Measurements from ENCODE around the gene PNMT. TPM values are rescaled to one million over a fixed set of nuclear protein-coding genes. Genes with fewer than 3 reads are reported as not detected.

PNMT gene
- total and polyA plus RNA-seq, 2 of the 8 experiments (the other 6 are each of a cell fraction or from before 2014, with no cell fraction given), result 5.6 to 10.9 TPM

DNA sequence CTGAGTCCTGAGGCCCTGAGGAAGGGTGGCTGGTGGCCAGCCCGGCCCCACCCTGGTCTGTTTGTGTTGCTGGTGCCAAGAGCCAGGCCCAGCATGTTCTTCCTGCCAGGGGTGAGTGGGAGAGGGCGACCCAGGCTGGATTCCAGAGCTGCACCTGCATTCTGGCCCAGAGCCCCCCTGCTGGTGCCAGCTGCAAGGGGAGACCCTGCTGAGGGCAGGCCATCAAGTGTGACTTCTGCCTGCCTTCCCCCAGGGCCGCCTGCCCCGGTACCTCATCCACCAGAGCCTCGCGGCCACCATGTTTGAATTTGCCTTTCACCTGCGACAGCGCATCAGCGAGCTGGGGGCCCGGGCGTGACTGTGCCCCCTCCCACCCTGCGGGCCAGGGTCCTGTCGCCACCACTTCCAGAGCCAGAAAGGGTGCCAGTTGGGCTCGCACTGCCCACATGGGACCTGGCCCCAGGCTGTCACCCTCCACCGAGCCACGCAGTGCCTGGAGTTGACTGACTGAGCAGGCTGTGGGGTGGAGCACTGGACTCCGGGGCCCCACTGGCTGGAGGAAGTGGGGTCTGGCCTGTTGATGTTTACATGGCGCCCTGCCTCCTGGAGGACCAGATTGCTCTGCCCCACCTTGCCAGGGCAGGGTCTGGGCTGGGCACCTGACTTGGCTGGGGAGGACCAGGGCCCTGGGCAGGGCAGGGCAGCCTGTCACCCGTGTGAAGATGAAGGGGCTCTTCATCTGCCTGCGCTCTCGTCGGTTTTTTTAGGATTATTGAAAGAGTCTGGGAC, 5.5 kb upstream of the PNMT start:
- H3K27ac ChIP-seq (ENCODE audit: low read depth, low read length), result peak overlapping the region; percentile 50; the same call in 1 of the 2 replicates
- no peak overlapping the region for H3K14ac ChIP-seq (ENCODE audit: insufficient read length)
- peak overlapping the region; percentile 36; the same call in 1 of the 2 replicates for H3K18ac ChIP-seq (ENCODE audit: extremely low read depth, low read length)
- no peak for TF ChIP-seq JUND (IDR thresholded peaks at IDR 0.05; ENCODE audit: low read length)
- peak; percentile 92; the same call in 1 of the 2 replicates for TF ChIP-seq TCF12 (IDR thresholded peaks at IDR 0.05; ENCODE audit: low read depth, low read length)
- no peak overlapping the region; the same call in 1 of the 2 replicates for H2BK15ac ChIP-seq (ENCODE audit: low read length)
- DNase-seq (ENCODE audit: low read depth in 1 of 2, low spot score in 2 of 2) (peak in 1 of 2 experiments; percentile 59), FAIRE-seq (no peak)
- H3K4me3 ChIP-seq (ENCODE audit: extremely low read depth in 1 of 4, insufficient read depth in 2 of 4, low read depth in 3 of 4, low read length in 4 of 4), result no peak overlapping the region
- H3K4me2 ChIP-seq (ENCODE audit: insufficient read depth in 1 of 2, low read depth in 2 of 2, low read length in 2 of 2), result peak overlapping the region in 1 of 2 experiments; percentile 22; a peak in 1 of 4 replicates
- H3K9ac ChIP-seq (replicated peaks in 1 of 4; ENCODE audit: extremely low read depth in 1 of 4, low read depth in 3 of 4, low read length in 3 of 4), result no peak overlapping the region
- H2BK12ac ChIP-seq (ENCODE audit: low read depth, low read length), result peak overlapping the region; percentile 64; the same call in 1 of the 2 replicates
- H3K36me3 ChIP-seq (ENCODE audit: control insufficient read depth in 2 of 4, insufficient read depth in 4 of 4, low read length in 3 of 4), result peaks cover 0 to 9% (median 3%) of the 10 kb centered on the region in 4 experiments; a peak in 3 of 8 replicates
- H2BK20ac ChIP-seq (ENCODE audit: low read length), result no peak overlapping the region; the same call in 1 of the 2 replicates
- peaks cover 6% of the 10 kb centered on the region; the same call in 1 of the 2 replicates for H3K23me2 ChIP-seq (ENCODE audit: low read depth, low read length)
- CTCF ChIA-PET (ENCODE audit: partially characterized antibody), result interaction anchor here (0.8 to 52.4 kb wide), 6 partner anchors 10 to 115 kb away, joined by 3 to 1885 read pairs (median 4); partner anchors contain the start of genes PPP1R1B and STARD3
- no peaks in the 10 kb centered on the region for H3K79me2 ChIP-seq (ENCODE audit: control insufficient read depth in 1 of 2, insufficient read depth in 2 of 2, low read length in 2 of 2)
- WGBS, 2 experiments (ENCODE audit: extremely low coverage in 1 of 2, insufficient coverage in 1 of 2, insufficient read length in 1 of 2, insufficient replicate concordance in 2 of 2, low coverage in 1 of 2, low lambda C conversion rate in 2 of 2, missing lambda C conversion rate in 1 of 2), result 79% methylated on average over 22 of the region's 22 CpGs; no CpG with 5 or more reads in 1 of the 2 experiments
- peak overlapping the region; percentile 83 for H3K4ac ChIP-seq (replicated peaks; ENCODE audit: insufficient read length, low read depth, low read length)
- no peaks in the 10 kb centered on the region for H3K79me1 ChIP-seq (ENCODE audit: low read depth, low read length)
- peak overlapping the region; percentile 35; the same call in 1 of the 2 replicates for H2BK5ac ChIP-seq (ENCODE audit: low read depth, low read length)
- H3K27me3 ChIP-seq (replicated peaks in 1 of 4; ENCODE audit: control insufficient read depth in 3 of 4, extremely low read depth in 1 of 4, insufficient read depth in 3 of 4, low read length in 3 of 4), result peaks cover 0 to 9% (median 4%) of the 10 kb centered on the region in 4 experiments; a peak in 4 of 7 replicates
- H3K56ac ChIP-seq (replicated peaks; ENCODE audit: insufficient read length, low read depth, low read length), result no peak overlapping the region
- POLR2A ChIA-PET (ENCODE audit: partially characterized antibody), result interaction anchor here (0.7 to 32.5 kb wide), 6 partner anchors 10 to 87 kb away, joined by 3 to 708 read pairs (median 4); partner anchors contain the start of genes ERBB2, PGAP3 and STARD3
- peak overlapping the region; percentile 14 for H4K8ac ChIP-seq (ENCODE audit: extremely low read depth, insufficient read depth, low read length)
- H3K4me1 ChIP-seq (replicated peaks in 1 of 4; ENCODE audit: control insufficient read depth in 3 of 4, insufficient read depth in 4 of 4, low read length in 3 of 4), result peaks cover 0 to 48% (median 42%) of the 10 kb centered on the region in 4 experiments; a peak in 6 of 7 replicates
- H4K91ac ChIP-seq (replicated peaks; ENCODE audit: insufficient read length, low read length), result peak overlapping the region; percentile 75
- H2BK120ac ChIP-seq (replicated peaks; ENCODE audit: low read depth, low read length), result no peak overlapping the region
- no peaks in the 10 kb centered on the region for H3K9me3 ChIP-seq (ENCODE audit: insufficient read depth in 2 of 2, low read depth in 1 of 2, low read length in 1 of 2)
- no peak overlapping the region for H2AFZ ChIP-seq (ENCODE audit: low read length)
- no peaks in the 10 kb centered on the region for H4K20me1 ChIP-seq (replicated peaks in 1 of 2; ENCODE audit: control insufficient read depth in 1 of 2, insufficient read depth in 2 of 2, low read length in 2 of 2)
- peak overlapping the region; percentile 23 for H4K5ac ChIP-seq (ENCODE audit: insufficient read length, low read depth, low read length)
- H2AK5ac ChIP-seq (ENCODE audit: low read depth, low read length), result no peak overlapping the region
- H3K23ac ChIP-seq (ENCODE audit: insufficient read length), result no peak overlapping the region
